HT1080 (cell line): ENCODE results near the gene PRSS8. TPM values are rescaled to one million over a fixed set of nuclear protein-coding genes. Genes with fewer than 3 reads are reported as not detected.
"Not testable (repeated sequence)": the region's sequence is repeated elsewhere in the genome, so short reads cannot be mapped to it uniquely, and the experiment has no call there.

Experiments
- DNase-seq: peaks from one replicate; pipeline ENCODE4 v3.0.0-alpha.2; 2015; ENCODE audit warnings: low read depth
- total RNA-seq: library from RNA; depleted of rRNA; stranded (reverse); fragments of >200 nt; shearing (Covaris generic); gene quantifications from 2 replicates; pipeline ENCODE4 v1.2.3, GENCODE V29; 2014

Gene PRSS8
- total RNA-seq, 1 experiment from 2014 or later = not detected

DNA sequence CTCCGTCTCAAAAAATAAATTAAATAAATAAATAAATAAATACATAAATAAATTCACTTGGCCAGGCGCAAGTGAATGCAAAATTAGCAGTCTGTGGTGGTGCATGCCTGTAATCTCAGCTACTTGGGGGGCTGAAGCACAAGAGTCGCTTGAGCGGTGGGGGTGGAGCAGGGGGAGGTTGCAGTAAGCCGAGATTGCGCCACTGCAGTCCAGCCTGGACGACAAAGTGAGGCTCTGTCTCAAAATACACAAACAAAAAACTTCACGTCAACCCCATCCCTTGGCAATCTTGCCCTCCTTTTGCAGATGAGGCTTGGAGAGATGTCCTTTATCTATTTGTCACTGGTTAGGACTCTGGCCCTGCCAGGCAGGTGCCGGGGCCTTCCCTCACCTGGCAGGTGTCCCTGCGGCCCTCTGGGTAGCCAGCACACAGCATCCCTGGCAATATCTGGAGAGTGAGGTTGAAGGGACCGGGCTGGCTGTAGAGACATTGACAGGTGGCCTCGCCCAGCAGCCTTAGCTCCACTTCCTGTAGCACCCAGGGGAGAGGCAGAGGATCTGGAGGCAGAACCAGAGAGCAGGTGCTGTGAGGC is 10.0 kb upstream of the PRSS8 start:
- no peak for DNase-seq

DNA sequence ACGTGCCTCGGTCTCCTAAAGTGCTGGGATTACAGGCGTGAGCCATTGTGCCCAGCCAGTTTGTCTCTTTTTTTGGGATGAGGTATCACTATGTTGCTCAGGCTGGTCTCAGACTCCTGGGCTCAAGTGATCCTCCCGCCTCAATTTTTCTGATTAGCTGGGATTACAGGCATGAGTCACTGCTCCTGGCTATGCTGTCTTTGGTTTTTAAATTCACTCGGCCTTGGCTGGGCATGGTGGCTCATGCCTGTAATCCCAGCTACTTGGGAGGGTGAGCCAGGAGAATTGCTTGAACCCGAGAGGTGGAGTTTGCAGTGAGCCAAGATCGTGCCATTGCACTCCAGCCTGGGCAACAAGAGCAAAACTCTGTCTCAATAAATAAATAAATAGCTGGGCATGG is 8.9 kb upstream of the PRSS8 start:
- DNase-seq = peak; percentile 35

DNA sequence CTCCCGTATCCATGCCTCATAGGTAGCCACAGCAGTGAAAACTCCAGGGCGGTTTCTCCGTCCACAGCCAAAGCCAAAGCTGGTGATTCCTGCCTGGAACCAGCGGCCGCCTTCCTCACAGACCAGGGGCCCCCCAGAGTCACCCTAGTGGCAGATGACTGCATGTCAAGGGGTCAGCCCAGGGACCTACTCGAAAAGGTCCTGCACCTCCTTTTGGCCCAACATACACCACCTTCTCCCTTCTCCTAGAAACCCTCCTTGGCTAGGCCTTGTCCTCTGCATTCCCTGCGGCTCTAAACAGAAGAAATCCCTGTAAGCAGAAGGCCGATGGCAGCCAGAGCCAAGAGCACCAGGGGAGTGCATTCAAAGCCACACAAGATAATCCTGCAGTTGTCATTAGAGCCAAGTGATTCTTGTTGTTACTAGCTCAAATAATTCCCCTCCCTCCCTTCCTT is 8.2 kb upstream of the PRSS8 start:
- DNase-seq = no peak

DNA sequence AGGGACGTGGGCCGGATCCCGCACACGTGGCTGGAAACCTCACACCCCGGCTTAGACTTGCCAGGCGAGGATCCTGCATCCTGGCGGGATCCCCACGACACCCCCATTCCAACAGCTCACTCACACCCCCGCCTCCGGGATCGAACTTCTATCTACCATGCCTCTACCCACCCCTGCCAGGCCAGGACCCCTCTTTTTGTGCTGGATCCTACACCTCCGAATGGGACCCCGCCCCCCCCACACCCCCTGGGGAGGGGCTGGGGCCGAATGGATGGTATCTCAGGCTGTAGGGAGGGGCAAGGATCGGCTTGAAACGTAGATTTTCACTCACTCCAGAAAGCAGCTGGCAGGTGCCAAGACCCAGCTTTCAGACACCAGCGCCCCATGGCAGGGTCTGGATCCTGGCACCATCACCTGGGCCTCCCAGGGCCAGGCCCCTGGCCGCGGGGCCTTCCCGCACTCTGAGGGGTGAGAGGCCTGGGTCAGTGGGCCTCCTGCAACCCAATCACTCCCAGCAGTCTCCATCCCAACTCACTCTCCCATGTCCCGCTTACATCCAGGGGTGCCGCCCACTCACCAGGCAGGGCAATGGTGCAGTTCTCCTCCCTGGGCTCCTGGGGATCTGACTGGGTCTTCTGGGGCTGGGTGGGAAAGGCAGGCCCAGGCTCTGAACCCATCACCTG is 7.6 kb upstream of the PRSS8 start:
- DNase-seq = no peak

DNA sequence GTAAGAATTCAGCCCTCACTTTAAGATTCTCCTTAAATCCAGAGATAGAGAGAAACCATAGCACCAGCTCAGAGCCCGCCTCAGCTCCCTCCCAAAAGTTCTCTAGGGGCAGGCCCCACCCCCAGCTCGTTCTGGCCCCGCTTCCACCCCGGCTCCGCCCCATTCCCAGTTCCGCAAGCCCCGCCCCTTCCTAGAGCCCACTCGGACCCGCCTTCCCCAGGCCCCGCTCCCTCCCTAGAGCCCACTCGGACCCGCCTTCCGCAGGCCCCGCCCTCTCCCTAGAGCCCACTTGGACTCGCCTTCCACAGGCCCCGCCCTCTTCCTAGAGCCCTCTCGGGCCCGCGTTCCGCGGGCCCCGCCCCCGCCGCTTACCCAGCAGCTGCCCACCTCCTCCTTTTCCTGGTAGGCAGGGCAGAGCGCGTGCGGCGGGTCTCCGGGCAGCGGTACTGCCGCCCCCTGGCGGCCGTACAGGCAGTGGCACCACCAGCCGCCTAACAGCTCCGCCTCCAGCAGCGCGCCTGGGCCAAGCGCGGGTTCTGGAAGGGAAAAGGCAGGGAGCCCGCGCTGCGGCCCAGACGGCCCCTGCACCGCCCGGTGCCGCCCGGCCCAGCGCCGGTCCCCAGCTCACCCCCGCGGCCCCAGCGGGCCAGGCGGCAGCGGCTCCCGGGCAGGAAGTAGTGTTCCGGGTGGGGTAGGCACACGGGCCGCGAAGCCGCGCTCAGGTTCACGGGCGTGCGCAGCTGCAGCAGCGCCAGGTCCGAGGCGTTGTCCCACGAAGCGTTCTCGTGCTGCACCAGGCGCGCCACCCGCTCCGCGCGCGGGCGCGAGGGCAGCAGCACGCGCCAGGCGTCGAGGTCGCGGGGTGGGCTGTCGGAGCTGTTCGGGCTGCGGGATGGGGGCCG is 6.8 kb upstream of the PRSS8 start:
- peak; percentile 97 for DNase-seq

DNA sequence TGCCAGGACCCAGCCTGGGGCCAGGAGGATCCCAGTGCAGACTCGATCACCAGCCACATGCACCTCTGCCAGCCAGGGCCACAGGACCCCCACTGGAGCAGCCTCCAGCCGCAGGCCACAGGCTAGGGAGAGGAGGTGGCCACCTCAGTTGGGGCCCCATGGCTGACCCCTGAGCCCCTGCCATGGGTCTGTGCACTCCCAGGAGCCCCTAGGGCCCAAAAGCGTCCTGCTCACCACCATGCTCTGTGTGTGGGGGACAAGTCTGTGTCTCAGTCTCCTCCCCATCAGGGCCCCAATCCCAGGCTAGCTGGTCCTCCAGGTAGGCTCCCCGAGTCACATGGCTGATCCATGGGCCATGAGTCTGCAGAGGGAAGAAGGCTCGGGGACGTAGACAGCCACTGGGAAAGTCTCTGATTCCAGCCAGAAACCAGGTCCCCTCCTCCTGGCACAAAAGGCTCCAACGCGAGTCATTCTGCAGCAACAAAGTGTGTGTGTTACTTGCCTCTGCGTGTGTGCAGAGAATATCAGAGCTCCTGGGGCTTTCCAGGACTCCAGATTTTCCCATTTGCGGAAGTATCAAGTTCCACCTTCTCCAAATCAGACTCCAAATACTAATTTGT is 6.1 kb upstream of the PRSS8 start:
- DNase-seq = no peak

DNA sequence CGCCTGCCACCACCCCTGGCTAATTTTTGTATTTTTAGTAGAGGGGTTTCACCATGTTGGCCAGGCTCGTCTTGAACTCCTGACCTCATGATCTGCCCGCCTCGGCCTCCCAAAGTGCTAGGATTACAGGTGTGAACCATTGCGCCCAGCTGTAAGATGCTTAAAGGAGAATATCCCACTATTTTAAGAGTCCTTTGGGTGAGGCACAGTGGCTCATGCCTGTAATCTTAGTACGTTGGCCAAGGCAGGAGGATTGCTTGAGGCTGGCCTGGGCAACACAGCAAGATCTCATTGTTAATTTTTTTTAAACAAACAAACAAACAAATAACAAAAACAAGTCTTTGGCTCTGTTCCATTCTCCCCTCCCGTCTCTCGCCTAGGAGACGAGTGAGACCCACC is 5.5 kb upstream of the PRSS8 start:
- not testable (repeated sequence) for DNase-seq

DNA sequence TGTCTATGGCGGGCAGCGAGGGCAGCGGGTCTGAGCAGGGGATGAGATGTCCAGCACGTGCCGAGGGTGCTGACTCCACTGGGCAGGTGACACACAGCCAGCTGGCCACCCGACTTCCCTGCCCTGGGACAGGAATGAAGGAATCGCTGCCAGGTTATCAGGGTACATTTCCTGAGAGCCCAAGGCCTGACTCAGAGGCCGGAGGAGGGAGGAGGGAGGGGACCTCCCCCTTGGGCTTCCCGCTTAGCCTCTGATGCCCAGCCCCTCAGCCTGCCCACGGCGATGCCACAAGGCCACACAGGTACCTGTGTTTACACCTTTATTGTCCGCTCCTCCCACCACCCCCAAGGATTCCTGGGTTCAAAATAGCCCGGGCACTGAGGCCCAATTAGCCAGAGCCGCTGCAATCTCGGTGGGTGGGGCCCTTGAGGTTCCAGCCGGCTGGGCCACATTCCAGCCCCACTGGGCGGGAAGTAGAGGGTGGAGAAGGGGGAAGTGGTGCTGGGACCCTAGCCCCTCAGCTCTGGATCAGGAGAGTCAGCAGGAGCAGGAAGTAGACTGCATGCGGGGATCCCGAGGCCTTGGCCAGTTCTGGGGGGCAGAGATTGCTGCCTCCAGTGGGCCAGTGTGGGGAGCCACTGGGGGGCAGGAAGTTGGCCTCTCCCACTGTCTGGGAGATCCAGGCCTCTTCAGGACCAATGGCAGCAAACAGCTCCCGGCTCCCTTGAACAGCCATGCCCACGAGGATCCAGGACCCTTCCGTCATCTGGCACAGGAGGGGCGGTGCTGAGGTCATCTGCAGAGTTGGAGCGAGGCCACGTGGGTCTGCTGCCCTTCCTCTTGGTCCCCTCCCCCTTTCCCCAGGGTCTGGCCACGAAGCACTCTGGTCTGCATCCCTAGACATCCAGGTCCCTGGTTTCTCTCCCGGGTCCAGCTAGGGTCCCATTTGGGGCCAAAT is 3.4 kb upstream of the PRSS8 start:
- DNase-seq = peak; percentile 76

DNA sequence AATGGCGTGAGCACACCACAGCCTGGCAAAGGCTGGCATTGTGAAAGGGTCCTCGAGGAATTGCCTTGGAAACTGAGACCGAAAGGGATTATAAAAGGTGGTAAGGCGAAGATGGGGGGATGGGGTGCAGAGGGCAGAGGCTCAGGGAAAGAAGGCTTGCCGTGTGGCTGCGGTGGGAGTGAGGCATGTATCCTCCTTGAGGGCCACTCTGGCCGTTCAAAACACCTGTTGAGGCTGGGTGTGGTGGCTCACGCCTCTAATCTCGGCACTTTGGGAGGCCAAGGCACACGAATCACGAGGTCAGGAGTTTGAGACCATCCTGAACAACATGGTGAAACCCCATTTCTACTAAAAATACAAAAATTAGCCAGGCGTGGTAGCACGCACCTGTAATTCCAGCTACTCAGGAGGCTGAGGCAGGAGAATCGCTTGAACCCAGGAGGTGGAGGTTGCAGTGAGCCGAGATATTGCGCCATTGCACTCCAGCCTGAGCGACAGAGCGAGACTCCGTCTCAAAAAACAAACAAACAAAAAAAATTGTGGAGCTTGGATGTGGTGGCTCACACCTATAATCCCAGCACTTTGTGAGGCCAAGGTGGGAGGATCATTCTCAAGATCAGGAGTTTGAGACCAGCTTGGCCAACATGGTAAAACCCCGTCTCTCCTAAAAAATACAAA is 1.4 kb upstream of the PRSS8 start:
- DNase-seq = not testable (repeated sequence)

DNA sequence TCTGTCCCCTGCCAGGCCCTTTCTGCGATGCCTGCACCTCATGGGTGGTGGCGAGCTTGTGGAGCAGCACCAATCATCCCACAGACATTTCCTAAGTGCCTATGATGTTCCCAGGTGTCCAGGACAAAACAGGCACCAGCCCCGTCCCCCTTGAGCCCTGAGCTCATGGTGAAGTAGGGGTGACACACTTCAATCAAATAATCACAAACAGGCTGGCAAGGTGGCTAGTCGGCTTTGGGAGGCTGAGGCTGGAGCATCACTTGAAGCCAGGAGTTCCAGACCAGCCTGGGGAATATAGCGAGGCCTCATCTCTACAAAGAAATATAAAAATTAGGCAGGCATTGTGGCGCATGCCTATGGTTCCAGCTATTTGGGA is 748 bp upstream of the PRSS8 start:
- DNase-seq = no peak

DNA sequence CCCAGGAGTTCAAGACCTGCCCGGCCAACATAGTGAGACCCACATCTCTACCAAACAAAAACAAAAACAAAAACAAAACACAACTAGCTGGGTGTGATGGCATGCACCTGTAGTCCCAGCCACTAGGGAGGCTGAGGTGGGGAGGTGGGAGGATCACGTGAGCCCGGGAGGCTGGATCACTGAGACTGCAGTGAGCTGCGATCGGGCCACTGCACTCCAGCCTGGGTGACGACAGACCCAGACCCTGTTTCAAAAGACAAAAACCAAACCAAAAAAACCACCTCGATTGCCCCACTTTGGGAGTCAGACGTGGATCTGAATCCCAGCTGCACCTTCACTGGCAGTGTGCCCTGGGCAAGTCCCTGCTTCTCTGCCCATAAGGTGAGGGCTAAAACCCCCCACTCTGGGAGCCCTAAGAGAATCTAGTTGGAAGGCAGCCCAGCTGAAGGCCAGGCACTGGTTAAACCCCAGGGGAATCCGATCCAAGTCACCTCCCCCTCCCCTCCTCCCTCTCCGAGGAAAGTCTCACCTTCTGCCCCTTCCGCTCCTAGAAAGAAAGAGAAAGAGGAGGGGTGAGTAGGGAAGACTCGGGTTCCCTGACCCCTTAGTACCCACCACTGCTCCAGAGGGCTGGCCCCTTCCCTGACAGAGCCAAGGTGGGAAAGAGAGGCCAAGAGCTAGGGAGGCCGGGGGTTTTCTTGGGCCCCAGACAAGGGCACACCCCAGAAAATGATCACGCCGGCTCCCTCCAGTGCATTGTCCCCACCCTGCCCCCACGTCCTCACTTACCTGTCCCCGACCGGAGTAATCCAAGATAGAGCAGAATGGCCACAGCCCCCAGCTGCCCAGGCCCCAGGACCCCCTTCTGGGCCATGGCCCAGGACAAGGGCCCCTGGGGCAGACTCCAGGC is 647 bp downstream of the PRSS8 start:
- no peak for DNase-seq

DNA sequence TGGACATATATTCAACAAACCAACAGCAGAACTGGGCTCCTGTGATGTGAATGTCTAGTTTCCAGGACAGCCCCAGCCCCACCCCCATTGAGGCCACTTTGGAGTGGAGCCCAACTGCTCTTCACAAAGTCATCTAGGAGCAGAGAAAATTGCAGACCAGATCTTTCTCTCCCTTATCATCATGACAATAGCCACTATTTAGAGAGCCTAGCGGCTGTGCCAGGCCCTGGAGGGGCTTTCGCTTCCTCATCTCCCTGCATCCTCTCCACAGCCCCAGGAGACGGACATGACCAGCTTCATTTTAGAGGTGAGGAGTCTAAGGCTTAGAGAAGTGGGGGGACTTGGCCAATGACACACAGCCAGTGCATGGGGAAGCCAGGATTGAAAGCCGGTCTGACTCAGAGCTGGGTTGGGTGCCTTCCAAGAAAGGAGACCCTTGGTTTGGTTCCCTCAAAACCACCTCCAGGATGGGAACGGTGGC is 1.4 kb downstream of the PRSS8 start:
- DNase-seq = no peak

DNA sequence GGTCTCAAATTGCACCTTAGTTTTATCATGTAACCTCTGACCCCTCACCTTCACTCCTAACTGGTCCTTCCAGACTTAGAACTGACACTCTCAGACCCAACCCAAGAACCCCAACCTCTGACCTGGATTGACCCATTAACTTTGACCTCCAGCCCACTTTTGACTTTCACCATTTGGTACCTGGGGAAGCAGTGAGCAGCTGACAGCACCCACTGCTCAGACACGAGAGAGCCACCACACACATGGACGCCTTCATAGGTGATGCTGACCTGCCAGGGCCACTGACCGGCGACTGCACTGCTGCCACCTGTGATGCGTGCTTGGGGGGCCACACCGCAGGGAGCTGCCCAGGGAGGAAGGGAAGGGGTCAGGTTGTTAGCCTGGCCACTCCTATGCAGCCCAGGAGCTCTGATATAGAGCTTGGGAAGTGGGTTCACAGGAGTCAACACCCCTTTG is 2.5 kb downstream of the PRSS8 start:
- no peak for DNase-seq

DNA sequence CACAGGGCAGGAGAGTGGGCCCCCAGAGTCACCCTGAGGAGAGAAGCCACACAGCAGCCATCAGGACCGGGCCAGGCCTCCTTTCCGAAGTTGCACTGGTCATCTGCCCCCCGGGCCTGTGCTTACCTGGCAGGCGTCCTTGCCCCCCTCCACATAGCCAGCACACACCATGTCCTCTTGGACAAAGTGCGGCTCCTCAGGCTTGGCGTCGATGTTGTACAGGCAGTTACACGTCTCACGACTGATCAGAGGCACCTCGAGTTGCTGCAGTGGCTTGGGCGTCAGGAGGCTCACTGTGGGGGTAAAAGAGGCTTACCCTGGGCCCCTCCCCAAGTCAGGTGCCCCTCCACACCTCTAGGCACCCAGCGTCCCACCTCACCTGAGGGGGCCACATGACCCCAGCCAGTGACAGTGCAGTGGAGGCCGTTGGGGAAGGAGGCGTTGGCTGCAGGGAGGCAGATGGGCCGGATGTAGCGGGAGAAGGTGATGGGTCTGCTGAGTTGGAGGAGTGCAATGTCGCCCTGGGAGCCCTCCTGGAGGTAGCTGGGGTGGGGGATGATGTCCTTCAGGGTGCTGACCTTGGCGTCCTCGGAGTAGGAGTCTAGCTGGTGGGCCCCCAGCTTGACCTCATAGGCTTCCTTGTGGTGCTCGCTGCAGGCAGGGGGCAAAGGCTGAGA is 3.1 kb downstream of the PRSS8 start:
- DNase-seq = no peak

DNA sequence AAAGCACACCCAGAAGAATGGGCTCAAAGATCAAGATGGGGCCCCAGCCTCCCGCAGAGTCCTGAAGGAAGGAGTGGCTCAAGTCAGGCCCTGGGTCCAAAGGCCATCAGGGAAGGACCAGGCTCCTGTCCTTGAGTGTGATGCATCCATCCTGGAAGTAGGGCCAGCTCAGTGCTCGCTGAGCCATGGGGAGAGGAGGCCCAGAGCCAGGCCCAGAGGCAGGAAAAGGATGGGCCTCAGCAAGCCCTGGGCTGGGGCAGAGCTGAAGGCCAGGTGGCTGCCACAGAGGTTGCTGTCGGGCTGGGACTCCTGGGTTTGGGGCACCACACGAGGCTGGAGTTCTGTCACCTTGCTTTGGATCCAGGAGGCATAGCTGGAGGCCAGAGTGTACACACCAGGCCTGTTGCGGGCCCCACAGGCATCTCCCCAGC is 3.7 kb downstream of the PRSS8 start:
- DNase-seq = no peak

DNA sequence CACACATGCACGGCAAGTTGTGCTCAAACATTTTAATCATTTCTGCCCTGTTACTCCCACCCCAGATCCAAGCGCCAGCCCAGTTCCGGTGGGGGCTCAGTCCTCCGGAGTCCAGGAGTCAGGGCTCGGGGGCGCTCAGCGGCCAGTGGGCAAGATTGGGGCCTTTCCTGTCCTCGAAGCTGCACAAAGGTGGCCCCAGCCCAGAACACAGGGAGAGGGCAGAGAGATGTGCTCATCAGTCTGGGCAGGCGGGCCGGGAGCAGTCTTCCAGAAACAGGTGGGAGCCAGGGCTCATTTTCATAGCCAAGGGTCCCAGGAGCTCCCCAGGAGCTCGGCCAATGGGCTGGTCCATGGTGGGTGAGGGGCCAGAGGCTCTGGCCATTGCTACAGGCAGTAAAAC is 4.1 kb downstream of the PRSS8 start:
- DNase-seq = no peak

DNA sequence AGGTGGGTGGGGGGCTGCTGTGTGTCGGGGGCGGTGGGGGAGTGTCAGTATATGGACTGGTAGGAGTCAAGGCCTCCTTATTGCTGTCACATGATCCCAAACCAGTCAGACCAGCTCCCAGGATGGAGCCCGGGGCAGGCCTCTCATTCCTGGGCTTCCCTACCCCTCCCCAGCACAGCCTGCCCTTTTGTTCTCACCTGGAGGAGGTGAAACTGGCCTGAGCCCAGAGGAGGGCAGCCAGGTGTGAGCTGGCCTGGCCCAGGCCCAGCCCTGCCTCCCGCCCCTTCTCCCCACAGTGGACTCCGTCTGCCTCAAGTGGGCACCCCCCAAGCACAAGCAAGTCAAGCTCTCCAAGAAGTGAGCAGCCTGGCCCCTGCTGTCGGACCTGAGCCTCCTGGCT is 4.6 kb downstream of the PRSS8 start:
- no peak for DNase-seq

DNA sequence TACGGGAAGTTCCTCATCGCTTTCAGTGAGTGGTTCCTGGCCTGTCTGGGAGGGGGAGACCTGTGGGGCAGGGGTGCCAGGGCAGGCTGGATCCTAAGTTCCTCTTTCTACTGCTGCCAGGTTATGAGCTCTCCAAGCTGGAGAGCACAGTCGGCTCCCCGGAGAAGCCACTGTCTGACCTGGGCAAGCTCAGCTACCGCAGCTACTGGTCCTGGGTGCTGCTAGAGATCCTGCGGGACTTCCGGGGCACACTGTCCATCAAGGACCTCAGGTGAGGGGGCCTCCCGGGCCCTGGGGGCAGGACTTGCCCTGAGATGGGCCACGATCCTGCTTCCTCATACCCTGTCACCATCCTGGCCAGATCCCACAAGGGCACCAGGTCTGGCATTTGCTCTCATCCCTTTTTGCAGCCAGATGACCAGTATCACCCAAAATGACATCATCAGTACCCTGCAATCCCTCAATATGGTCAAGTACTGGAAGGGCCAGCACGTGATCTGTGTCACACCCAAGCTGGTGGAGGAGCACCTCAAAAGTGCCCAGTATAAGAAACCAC is 5.1 kb downstream of the PRSS8 start:
- DNase-seq = no peak
